GM19467 (cell line): ENCODE results near the gene MYH13.
A peak's percentile ranks its signal among the peaks of the same experiment; 100 is the strongest.

Experiments used
- ATAC-seq: cut with Tn5 transposase; IDR thresholded peaks from one replicate; pipeline ENCODE4 v1.9.1; 2021; ENCODE audit warnings: mild to moderate bottlenecking, moderate library complexity; ENCODE audit not compliant: unreplicated experiment

MYH13 gene

GRCh38 chr17:10262451-10262850 is 110.4 kb downstream of the MYH13 start:
- no peak for ATAC-seq

GRCh38 chr17:10261098-10261497 is 111.7 kb downstream of the MYH13 start:
- no peak for ATAC-seq

GRCh38 chr17:10251212-10251948 is 121.4 kb downstream of the MYH13 start:
- peak; percentile 72 for ATAC-seq
